Measurements from ENCODE around the gene NIPSNAP2.

- TF ChIP-seq CTCF (IDR thresholded peaks at IDR 0.05) (no peak), POLR2A (IDR thresholded peaks at IDR 0.05) (no peak)
These were observed 64.7 kb downstream of the NIPSNAP2 start for GRCh38 chr7:56028942-56029630.
